NCI-H1436 treated with DMSO at 0.1 percent for 48 hours (cell line): Measurements from ENCODE around the gene NDRG3.

Experiments used
- DNase-seq: peaks from one replicate; lab custom pipeline; 2025; lab: John Stamatoyannopoulos, UW

The NDRG3 gene

DNA sequence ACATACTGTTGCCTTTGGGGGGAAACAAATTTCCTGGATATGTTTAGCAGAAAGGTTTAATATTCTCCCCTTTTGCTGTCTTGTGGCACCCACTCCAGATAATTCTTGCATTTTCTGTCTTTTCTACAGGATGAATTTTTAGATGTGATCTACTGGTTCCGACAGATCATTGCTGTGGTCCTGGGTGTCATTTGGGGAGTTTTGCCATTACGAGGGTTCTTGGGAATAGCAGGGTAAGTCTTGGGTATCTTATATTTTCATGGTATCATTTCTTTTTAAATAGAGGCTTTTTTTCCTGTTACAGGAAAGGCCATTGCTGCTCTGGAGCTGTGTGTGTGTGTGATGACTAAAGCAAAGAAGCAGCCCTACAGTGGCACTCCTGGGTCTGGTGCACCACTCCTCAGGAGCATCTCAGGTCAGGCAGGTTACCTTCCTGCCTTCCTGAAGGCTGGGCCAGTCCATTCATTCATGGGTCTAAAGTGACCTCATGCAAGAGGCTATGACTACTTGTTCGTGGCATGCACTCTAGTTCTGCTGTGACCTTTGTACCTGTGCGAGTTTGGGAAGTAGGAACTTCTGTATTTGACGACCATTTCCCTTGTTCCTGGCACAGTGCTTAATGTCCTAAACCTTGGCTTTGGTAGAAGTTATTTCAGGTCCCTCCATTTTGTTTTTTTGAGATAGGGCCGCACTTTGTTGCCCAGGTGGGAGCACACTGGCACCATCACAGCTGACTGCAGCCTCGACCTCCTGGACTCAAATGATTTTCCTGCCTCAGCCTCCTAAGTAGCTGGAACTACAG lies 138.1 kb downstream of the NDRG3 start:
- no peak for DNase-seq

DNA sequence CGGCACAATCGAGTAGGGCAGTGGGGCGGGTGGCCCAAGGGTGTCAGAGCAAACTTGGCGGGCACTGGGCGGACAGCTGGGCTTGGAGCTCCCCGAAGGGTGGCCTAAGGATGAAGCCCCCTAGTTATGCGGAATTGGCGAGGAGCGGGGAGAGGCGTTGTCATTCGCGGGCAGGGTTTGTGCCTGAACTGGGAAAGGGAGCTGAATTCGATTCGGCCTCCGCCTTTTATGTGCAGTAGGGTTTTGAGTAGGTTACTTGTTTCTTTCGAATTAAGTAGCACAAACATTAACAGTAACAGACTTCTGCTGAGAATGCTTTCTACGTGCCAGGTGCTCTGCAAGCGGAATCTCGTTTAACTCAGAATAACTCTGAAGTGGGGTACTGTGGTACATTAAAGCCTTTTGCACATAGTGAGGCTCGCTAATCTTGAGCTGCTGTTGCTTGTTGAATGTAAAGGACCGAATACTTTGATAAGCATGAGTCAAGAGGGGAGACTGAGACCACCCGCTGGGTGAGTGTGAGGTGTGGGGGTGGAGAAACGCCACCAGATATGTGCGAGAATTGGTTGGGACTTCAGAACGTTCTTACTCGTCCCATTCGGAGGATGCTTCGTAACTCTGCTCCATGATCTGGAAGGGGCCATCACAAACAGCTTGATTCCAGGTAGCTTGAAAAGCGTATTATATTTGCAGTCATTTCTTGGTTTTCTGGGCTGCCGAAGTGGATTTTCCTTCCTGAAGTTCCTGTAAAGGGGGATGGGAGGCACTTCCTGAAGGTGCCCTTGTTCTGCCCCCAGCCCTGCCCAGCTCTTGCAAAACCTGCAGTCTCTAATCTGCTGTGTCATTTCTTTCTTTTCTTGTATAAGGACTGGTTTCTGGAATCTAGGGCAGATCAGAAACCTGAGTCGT lies 139.5 kb downstream of the NDRG3 start:
- DNase-seq = no peak

DNA sequence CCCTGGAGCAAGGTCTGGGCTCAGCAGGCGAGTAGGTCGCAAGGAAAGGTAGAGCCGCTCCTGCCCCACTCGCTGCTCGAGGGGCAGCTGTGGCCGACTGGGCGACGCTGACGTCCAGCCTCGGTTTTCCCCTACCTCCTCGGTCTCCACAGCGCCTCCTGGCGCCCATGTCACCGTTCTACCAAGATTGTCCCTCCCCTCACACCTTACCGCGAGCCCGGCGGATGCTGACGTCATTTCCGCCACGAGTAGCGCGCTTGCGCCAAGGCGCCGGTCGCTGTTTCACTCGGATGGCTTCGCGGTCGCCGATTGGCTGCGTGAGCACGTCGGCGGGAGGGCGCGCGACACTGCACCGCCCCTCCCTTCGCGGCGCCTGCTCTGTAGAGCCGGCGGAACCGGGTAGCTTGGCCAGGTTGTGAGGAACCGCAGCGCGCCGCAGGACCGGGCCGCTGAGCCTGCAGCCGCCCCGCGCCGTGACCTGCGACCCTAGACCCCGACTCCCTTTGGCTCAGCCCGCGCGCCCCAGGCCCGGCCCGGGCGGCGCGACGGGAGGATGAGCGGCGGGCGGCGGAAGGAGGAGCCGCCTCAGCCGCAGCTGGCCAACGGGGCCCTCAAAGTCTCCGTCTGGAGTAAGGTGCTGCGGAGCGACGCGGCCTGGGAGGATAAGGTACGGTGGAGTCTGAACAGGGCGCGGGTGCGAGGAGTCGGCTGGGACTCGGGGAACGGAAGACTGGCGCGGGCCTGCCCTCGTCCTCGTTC lies 140.3 kb downstream of the NDRG3 start, which contains the start of gene RAB5IF:
Gene RAB5IF, plus strand, starts transcription at position 381 of the 759 bp plus-strand sequence. Its CDS starts 173 bp downstream, at position 554.
- peak; percentile 90 for DNase-seq

DNA sequence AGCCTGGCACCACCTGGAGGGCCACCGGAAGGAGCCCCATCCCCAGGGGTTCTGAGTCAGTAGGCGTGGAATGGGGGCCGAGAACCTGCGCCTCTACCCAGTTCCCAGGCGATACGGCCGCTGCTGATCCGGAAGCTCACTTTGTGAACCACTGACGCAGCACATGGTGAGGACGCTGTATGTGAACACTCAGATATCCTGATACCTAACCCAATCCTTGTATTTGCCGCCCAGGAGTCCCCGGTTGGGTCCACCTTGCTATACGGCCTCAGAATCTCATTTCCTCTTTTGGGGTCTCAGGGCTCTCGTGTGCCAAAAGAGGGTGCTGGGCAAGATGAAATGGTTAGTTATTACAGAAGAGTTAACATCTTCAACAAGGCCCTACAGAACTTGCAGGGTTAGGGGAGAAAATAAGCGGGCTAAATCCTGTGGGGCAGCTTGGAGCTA lies 140.9 kb downstream of the NDRG3 start:
- no peak for DNase-seq
